ENCODE data around the gene ABAT.

ABAT gene

GRCh38 chr16:8722025-8722348 lies 47.6 kb downstream of the ABAT start:
- no peak overlapping the region for H3K9ac ChIP-seq (ENCODE audit: low read length)
- no peaks in the 10 kb centered on the region for H3K27me3 ChIP-seq (ENCODE audit: control insufficient read depth in 1 of 2, insufficient read depth in 2 of 2, low read length in 2 of 2)
- H3K4me3 ChIP-seq (ENCODE audit: low read depth in 1 of 2, low read length in 2 of 2): no peak overlapping the region
- no peak overlapping the region for H3K27ac ChIP-seq (ENCODE audit: low read depth, low read length)
- peaks cover 3% of the 10 kb centered on the region for H3K9me3 ChIP-seq (ENCODE audit: low read length)
- H3K4me1 ChIP-seq (ENCODE audit: insufficient read depth, low read length): no peaks in the 10 kb centered on the region
- H3K36me3 ChIP-seq (ENCODE audit: insufficient read depth, low read length): no peaks in the 10 kb centered on the region

- Histone ChIP-seq H3K27me3 (ENCODE audit: control insufficient read depth in 1 of 2, insufficient read depth in 2 of 2, low read length in 2 of 2) (no peaks in the 10 kb centered on the region), H3K4me1 (ENCODE audit: insufficient read depth, low read length) (no peaks in the 10 kb centered on the region), H3K27ac (ENCODE audit: low read depth, low read length) (no peak overlapping the region), H3K9ac (ENCODE audit: low read length) (no peak overlapping the region), H3K4me3 (ENCODE audit: low read depth in 1 of 2, low read length in 2 of 2) (no peak overlapping the region), H3K9me3 (ENCODE audit: low read length) (no peaks in the 10 kb centered on the region), H3K36me3 (ENCODE audit: insufficient read depth, low read length) (no peaks in the 10 kb centered on the region)
Observed at GRCh38 chr16:8725513-8726178, 51.2 kb downstream of the ABAT start.

GRCh38 chr16:8727131-8727806 lies 52.9 kb downstream of the ABAT start:
- Histone ChIP-seq H3K36me3 (ENCODE audit: insufficient read depth, low read length) (no peaks in the 10 kb centered on the region), H3K9me3 (ENCODE audit: low read length) (no peaks in the 10 kb centered on the region), H3K27me3 (ENCODE audit: control insufficient read depth in 1 of 2, insufficient read depth in 2 of 2, low read length in 2 of 2) (no peaks in the 10 kb centered on the region), H3K9ac (ENCODE audit: low read length) (no peak overlapping the region), H3K4me1 (ENCODE audit: insufficient read depth, low read length) (no peaks in the 10 kb centered on the region), H3K4me3 (ENCODE audit: low read depth in 1 of 2, low read length in 2 of 2) (no peak overlapping the region), H3K27ac (ENCODE audit: low read depth, low read length) (no peak overlapping the region)

GRCh38 chr16:8727857-8728618 lies 53.6 kb downstream of the ABAT start:
- Histone ChIP-seq H3K27ac (ENCODE audit: low read depth, low read length) (no peak overlapping the region), H3K36me3 (ENCODE audit: insufficient read depth, low read length) (no peaks in the 10 kb centered on the region), H3K4me3 (ENCODE audit: low read depth in 1 of 2, low read length in 2 of 2) (no peak overlapping the region), H3K9ac (ENCODE audit: low read length) (no peak overlapping the region), H3K9me3 (ENCODE audit: low read length) (no peaks in the 10 kb centered on the region), H3K4me1 (ENCODE audit: insufficient read depth, low read length) (no peaks in the 10 kb centered on the region), H3K27me3 (ENCODE audit: control insufficient read depth in 1 of 2, insufficient read depth in 2 of 2, low read length in 2 of 2) (no peaks in the 10 kb centered on the region)

GRCh38 chr16:8729779-8730334 lies 55.4 kb downstream of the ABAT start:
- H3K9me3 ChIP-seq (ENCODE audit: low read length): no peaks in the 10 kb centered on the region
- no peak overlapping the region for H3K9ac ChIP-seq (ENCODE audit: low read length)
- no peaks in the 10 kb centered on the region for H3K27me3 ChIP-seq (ENCODE audit: control insufficient read depth in 1 of 2, insufficient read depth in 2 of 2, low read length in 2 of 2)
- H3K27ac ChIP-seq (ENCODE audit: low read depth, low read length): no peak overlapping the region
- H3K4me1 ChIP-seq (ENCODE audit: insufficient read depth, low read length): no peaks in the 10 kb centered on the region
- H3K36me3 ChIP-seq (ENCODE audit: insufficient read depth, low read length): no peaks in the 10 kb centered on the region
- no peak overlapping the region for H3K4me3 ChIP-seq (ENCODE audit: low read depth in 1 of 2, low read length in 2 of 2)

DNA sequence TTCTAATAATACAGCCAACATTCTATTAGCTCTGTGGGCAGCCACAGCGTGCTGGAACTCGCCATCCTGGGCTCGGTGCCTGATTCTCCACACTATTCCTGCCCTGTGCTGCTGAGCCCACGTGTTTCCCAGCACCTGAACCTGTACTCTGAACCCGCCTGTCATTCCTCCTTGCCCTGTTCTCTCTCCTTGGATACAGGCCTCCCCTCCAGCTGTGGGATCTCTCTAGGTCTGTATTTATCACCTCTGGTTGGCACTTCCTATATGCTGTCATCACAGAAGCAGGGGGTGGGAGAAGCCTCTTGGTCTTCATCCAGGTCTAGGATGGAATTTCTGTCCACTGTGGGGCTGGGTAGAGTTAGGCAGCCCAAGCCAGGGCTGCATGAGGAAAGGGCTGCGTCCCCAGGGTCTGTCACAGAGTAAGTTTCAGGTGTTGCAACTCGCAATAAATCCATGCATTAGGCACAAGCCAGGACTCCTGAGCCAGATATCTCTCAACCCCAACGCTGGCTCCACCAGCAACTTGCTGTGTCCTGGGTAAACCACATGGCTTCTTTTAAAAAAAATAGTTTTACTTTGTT lies 56.0 kb downstream of the ABAT start:
- no peak overlapping the region for H3K9ac ChIP-seq (ENCODE audit: low read length)
- H3K9me3 ChIP-seq (ENCODE audit: low read length): no peaks in the 10 kb centered on the region
- no peaks in the 10 kb centered on the region for H3K4me1 ChIP-seq (ENCODE audit: insufficient read depth, low read length)
- no peaks in the 10 kb centered on the region for H3K27me3 ChIP-seq (ENCODE audit: control insufficient read depth in 1 of 2, insufficient read depth in 2 of 2, low read length in 2 of 2)
- no peak overlapping the region for H3K4me3 ChIP-seq (ENCODE audit: low read depth in 1 of 2, low read length in 2 of 2)
- H3K36me3 ChIP-seq (ENCODE audit: insufficient read depth, low read length): no peaks in the 10 kb centered on the region
- no peak overlapping the region for H3K27ac ChIP-seq (ENCODE audit: low read depth, low read length)

DNA sequence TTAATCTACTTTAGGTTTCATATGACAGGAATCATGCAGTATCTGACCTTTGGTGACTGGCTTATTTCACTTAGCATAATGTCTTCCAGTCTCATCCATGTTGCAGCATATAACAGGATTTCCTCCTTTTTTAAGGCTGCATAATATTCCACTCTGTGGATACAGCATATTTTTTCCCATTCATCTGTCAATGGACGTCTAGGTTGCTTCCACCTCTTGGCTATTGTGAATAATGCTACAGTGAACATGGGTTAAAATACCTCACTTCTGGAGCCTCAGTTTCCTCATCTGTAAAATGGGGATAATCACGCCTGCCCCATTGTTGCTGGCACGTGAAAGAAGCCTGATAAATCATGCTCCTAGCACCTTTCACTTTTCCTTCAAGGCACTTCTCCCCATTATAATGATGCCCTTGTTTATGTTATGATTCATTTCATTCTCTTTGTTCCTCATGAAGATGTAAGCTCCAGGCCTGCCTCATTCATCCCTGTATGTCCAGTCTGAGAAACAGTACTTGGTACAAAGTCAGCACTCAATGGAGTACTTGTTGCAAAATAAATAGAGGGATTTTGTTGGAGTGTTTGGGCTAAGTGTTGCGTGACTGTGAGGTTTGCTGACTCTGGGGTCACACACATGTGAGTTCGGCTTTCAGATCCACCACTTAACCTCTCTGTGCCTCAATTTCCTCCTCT lies 59.6 kb downstream of the ABAT start:
- no peak overlapping the region for H3K4me3 ChIP-seq (ENCODE audit: low read depth in 1 of 2, low read length in 2 of 2)
- H3K9me3 ChIP-seq (ENCODE audit: low read length): no peaks in the 10 kb centered on the region
- no peak overlapping the region for H3K27ac ChIP-seq (ENCODE audit: low read depth, low read length)
- H3K36me3 ChIP-seq (ENCODE audit: insufficient read depth, low read length): no peaks in the 10 kb centered on the region
- no peak overlapping the region for H3K9ac ChIP-seq (ENCODE audit: low read length)
- no peaks in the 10 kb centered on the region for H3K4me1 ChIP-seq (ENCODE audit: insufficient read depth, low read length)
- H3K27me3 ChIP-seq (ENCODE audit: control insufficient read depth in 1 of 2, insufficient read depth in 2 of 2, low read length in 2 of 2): no peaks in the 10 kb centered on the region

DNA sequence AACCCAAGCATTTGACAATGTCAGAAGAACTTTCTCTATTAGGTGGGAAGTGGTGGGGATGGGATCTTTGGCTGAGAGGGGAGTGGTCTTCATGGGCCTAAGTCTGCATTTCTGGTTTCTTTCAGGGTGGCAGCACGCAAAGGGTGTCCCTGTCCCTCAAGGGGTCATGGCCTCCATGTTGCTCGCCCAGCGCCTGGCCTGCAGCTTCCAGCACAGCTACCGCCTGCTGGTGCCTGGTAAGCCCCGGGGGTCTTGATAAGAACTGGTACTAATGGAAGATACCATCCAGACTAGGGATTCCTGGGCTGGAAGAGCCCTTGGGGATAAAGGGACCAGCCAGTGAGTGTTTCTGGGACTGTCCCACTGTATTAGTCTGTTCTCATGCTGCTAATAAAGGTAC lies 61.2 kb downstream of the ABAT start:
- H3K36me3 ChIP-seq (ENCODE audit: insufficient read depth, low read length): no peaks in the 10 kb centered on the region
- no peaks in the 10 kb centered on the region for H3K9me3 ChIP-seq (ENCODE audit: low read length)
- no peak overlapping the region for H3K4me3 ChIP-seq (ENCODE audit: low read depth in 1 of 2, low read length in 2 of 2)
- no peak overlapping the region for H3K27ac ChIP-seq (ENCODE audit: low read depth, low read length)
- H3K4me1 ChIP-seq (ENCODE audit: insufficient read depth, low read length): no peaks in the 10 kb centered on the region
- H3K27me3 ChIP-seq (ENCODE audit: control insufficient read depth in 1 of 2, insufficient read depth in 2 of 2, low read length in 2 of 2): no peaks in the 10 kb centered on the region
- no peak overlapping the region for H3K9ac ChIP-seq (ENCODE audit: low read length)

- Histone ChIP-seq H3K4me3 (ENCODE audit: low read depth in 1 of 2, low read length in 2 of 2) (no peak overlapping the region), H3K9me3 (ENCODE audit: low read length) (no peaks in the 10 kb centered on the region), H3K27me3 (ENCODE audit: control insufficient read depth in 1 of 2, insufficient read depth in 2 of 2, low read length in 2 of 2) (no peaks in the 10 kb centered on the region), H3K9ac (ENCODE audit: low read length) (no peak overlapping the region), H3K4me1 (ENCODE audit: insufficient read depth, low read length) (no peaks in the 10 kb centered on the region), H3K36me3 (ENCODE audit: insufficient read depth, low read length) (no peaks in the 10 kb centered on the region), H3K27ac (ENCODE audit: low read depth, low read length) (no peak overlapping the region)
Observed at GRCh38 chr16:8736123-8736668, 61.8 kb downstream of the ABAT start.

- no peak overlapping the region for H3K9ac ChIP-seq (ENCODE audit: low read length)
- H3K27me3 ChIP-seq (ENCODE audit: control insufficient read depth in 1 of 2, insufficient read depth in 2 of 2, low read length in 2 of 2): no peaks in the 10 kb centered on the region
- no peaks in the 10 kb centered on the region for H3K36me3 ChIP-seq (ENCODE audit: insufficient read depth, low read length)
- no peaks in the 10 kb centered on the region for H3K9me3 ChIP-seq (ENCODE audit: low read length)
- no peaks in the 10 kb centered on the region for H3K4me1 ChIP-seq (ENCODE audit: insufficient read depth, low read length)
- no peak overlapping the region for H3K27ac ChIP-seq (ENCODE audit: low read depth, low read length)
- no peak overlapping the region for H3K4me3 ChIP-seq (ENCODE audit: low read depth in 1 of 2, low read length in 2 of 2)
Observed at GRCh38 chr16:8739151-8739550, 64.7 kb downstream of the ABAT start.
